Tibial artery (tissue), 4 donors: ENCODE data around the gene GPRC5D.

ENCODE experiments used
- DNase-seq, 2 donors: peaks; one replicate each; pipeline ENCODE4 v3.0.0-alpha.2; 2019
- H3K27ac ChIP-seq, 2 donors: fragments of 200-600 bp; sonication (generic) in 1 of 2; 1 replicate in 1 of 2; 2 replicates in 1 of 2; pipeline ENCODE4 v1.5.1; 2018 to 2019; ENCODE audit warnings: mild to moderate bottlenecking in 1 of 2
- H3K27me3 ChIP-seq, 2 donors: fragments of 200-600 bp; sonication (generic) in 1 of 2; one replicate each; pipeline versions ENCODE4 v1.5.1 to v1.6.0; 2016 to 2019
- H3K36me3 ChIP-seq, 3 donors: fragments of 200-600 bp; sonication (generic) in 2 of 3; one replicate each; pipeline ENCODE4 v1.5.1; 2016 to 2019; ENCODE audit warnings: mild to moderate bottlenecking in 2 of 3
- H3K4me1 ChIP-seq, 4 donors: fragments of 200-600 bp; sonication (generic) in 2 of 4; 1 replicate in 3 of 4; 2 replicates in 1 of 4; pipeline ENCODE4 v1.5.1; 2016 to 2019
- H3K4me3 ChIP-seq, 2 donors: fragments of 200-600 bp; sonication (generic) in 1 of 2; 1 replicate in 1 of 2; 2 replicates in 1 of 2; pipeline ENCODE4 v1.5.1; 2018 to 2019; ENCODE audit warnings: mild to moderate bottlenecking in 2 of 2
- H3K9me3 ChIP-seq, 3 donors: fragments of 200-600 bp; sonication (generic) in 1 of 3; one replicate each; pipeline ENCODE4 v1.5.1; 2016 to 2019
- intact Hi-C: fragments of 100-400 bp; cut with DNase I; formaldehyde crosslinking; loops from one replicate; pipeline ENCODE4 v1.15.0; 2023; ENCODE audit warnings: low total_unique reads
- TF ChIP-seq, protein P1 (sequence below), 2 experiments: fragments of 200-600 bp in 1 of 2; fragments of 450-650 bp in 1 of 2; IDR thresholded peaks; one replicate each; pipeline ENCODE4 v1.5.1; 2017 to 2019; ENCODE audit warnings: antibody characterized with exemption in 2 of 2, mild to moderate bottlenecking in 1 of 2, moderate library complexity in 1 of 2

GPRC5D gene

DNA sequence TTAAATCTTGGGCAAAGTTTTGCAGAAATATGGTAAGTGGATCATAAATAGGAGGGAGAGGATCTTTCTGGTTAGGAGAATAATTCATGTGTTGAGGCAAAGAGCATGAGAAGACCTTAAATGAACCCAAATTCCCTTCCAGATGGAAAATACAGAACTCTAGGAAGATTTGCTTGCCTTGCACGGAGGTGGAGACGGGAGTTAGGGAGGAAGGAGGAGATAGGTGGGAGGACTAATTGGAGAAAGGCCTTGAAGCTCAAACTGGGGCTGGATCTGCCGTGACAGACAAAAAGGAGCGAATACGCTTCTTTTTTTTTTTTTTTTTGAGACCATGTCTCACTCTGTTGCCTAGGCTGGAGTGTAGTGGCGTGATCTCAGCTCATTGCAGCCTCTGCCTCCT is 54.7 kb downstream of the GPRC5D start:
- peak overlapping the region; percentile 86 to 88 for H3K27ac ChIP-seq
- DNase-seq, result no peak
- H3K27me3 ChIP-seq, result no peaks in the 10 kb centered on the region
- H3K4me1 ChIP-seq, result peaks cover 0 to 80% (median 31%) of the 10 kb centered on the region in 4 donors
- no peaks in the 10 kb centered on the region for H3K36me3 ChIP-seq
- H3K9me3 ChIP-seq, result no peaks in the 10 kb centered on the region
- TF ChIP-seq, protein P1, sequence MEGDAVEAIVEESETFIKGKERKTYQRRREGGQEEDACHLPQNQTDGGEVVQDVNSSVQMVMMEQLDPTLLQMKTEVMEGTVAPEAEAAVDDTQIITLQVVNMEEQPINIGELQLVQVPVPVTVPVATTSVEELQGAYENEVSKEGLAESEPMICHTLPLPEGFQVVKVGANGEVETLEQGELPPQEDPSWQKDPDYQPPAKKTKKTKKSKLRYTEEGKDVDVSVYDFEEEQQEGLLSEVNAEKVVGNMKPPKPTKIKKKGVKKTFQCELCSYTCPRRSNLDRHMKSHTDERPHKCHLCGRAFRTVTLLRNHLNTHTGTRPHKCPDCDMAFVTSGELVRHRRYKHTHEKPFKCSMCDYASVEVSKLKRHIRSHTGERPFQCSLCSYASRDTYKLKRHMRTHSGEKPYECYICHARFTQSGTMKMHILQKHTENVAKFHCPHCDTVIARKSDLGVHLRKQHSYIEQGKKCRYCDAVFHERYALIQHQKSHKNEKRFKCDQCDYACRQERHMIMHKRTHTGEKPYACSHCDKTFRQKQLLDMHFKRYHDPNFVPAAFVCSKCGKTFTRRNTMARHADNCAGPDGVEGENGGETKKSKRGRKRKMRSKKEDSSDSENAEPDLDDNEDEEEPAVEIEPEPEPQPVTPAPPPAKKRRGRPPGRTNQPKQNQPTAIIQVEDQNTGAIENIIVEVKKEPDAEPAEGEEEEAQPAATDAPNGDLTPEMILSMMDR (IDR thresholded peaks at IDR 0.05), result no peak
- no peak overlapping the region for H3K4me3 ChIP-seq
- intact Hi-C loops, result loop anchor here (10.0 kb wide), 1 partner anchor 173 kb away; no protein-coding TSS in a partner anchor

DNA sequence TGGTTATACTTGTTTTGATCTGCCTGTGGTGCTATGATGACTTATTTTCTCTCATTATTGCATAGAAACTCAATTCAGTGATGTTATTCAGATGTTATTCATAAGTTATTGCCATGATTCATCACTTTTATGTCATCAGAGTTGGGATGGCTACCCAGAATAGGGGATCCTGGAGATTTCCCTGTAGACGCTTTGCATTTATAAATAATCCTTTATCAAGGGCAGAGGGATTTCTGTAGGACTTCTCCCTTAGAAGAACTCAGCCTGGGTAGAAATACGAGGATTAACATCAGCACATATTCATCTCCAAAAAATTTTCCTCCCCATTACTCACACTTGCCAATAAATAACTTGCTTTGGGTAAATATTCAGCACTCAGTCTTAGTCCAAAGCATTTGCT is 55.7 kb downstream of the GPRC5D start:
- Histone ChIP-seq H3K27me3 (no peaks in the 10 kb centered on the region), H3K9me3 (no peaks in the 10 kb centered on the region), H3K4me1 (peaks cover 0 to 75% (median 27%) of the 10 kb centered on the region in 4 donors), H3K36me3 (no peaks in the 10 kb centered on the region), H3K27ac (peak overlapping the region; percentile 62 to 86), H3K4me3 (no peak overlapping the region)
- intact Hi-C loops, result loop anchor here (10.0 kb wide), 1 partner anchor 171 kb away; no protein-coding TSS in a partner anchor
- TF ChIP-seq, protein P1 (IDR thresholded peaks at IDR 0.05), result no peak
- DNase-seq, result no peak

DNA sequence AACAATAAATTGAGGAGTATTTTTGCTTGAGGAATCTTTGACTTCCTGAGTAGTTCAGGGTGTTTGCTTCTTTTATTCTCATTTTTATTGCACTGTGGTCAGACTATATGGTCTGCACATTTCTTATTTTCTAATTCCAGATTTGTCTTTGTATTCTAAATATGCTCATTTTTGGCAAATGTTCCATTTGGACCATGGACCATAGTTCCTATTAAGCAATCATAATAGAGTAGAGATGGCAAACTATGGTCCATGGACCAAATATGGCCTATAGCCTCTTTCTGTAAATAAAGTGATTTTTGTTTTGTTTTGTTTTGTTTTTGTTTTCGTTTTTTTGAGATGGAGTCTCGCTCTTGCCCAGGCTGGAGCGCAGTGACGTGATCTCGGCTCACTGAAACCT is 58.5 kb downstream of the GPRC5D start:
- H3K9me3 ChIP-seq, result no peaks in the 10 kb centered on the region
- peaks cover 0 to 56% (median 14%) of the 10 kb centered on the region in 4 donors for H3K4me1 ChIP-seq
- no peaks in the 10 kb centered on the region for H3K36me3 ChIP-seq
- TF ChIP-seq, protein P1 (IDR thresholded peaks at IDR 0.05), result no peak
- intact Hi-C loops, result loop anchor here (5.0 to 10.0 kb wide), 2 partner anchors 106 to 169 kb away; partner anchors contain the start of gene APOLD1
- no peak for DNase-seq
- peak overlapping the region; percentile 94 to 96 for H3K27ac ChIP-seq
- no peaks in the 10 kb centered on the region for H3K27me3 ChIP-seq
- H3K4me3 ChIP-seq, result peak overlapping the region; percentile 56 to 67

DNA sequence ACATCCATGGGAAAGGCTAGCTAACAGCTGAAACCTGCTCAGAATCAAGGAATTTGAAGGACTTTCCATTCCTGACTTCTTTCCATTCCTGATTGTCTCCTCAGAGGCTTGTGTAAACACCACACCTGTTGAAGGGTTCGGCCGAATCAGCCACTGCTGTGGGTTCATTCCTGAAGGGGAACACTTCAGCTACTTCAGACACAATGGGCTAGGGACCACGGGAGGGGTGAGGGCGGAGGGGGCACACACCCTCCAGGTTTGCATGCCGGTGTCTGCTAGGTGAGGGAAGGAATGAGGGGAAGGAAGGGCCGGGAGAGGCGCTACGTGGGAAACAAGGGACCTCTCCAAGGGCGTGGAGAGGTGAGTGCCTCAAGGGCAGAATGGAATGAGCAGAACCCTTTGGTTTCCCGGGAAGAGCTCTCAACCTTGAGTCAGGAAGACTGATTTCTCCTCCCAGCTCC is 59.3 kb downstream of the GPRC5D start:
- peak in 1 of 2 donors; percentile 54 for DNase-seq
- H3K36me3 ChIP-seq, result no peaks in the 10 kb centered on the region
- H3K9me3 ChIP-seq, result no peaks in the 10 kb centered on the region
- H3K27ac ChIP-seq, result peak overlapping the region; percentile 94 to 96
- TF ChIP-seq, protein P1 (IDR thresholded peaks at IDR 0.05), result no peak
- intact Hi-C loops, result loop anchor here (5.0 to 10.0 kb wide), 2 partner anchors 105 to 168 kb away; partner anchors contain the start of gene APOLD1
- no peaks in the 10 kb centered on the region for H3K27me3 ChIP-seq
- peaks cover 0 to 51% (median 12%) of the 10 kb centered on the region in 4 donors for H3K4me1 ChIP-seq
- peak overlapping the region; percentile 56 to 67 for H3K4me3 ChIP-seq

DNA sequence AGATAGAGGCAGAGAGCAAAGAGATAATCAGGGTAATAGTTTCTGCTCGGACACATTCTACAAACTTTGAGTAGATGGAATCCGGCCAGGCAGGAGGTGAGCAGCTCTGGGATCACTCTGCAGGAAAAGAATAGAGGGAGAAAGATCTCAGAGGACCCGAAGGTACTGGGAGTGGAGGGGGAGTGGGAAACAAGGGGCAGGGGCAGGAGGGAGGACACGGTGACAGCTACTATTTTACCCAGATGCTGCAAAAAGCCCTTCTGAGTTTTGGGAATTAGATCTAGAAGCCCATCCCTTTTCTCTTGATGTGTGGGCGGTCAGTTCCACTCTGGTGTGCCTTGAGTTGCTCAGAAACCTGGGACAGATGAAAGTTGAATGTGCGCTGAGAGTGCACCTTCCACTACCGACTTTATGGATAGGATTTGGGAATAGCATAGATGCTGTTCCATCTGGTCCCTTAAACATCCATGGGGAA is 60.1 kb downstream of the GPRC5D start:
- Histone ChIP-seq H3K27ac (peak overlapping the region; percentile 94 to 96), H3K4me1 (peaks cover 0 to 43% (median 10%) of the 10 kb centered on the region in 4 donors), H3K9me3 (no peaks in the 10 kb centered on the region), H3K27me3 (no peaks in the 10 kb centered on the region), H3K4me3 (peak overlapping the region; percentile 56 to 67), H3K36me3 (no peaks in the 10 kb centered on the region)
- no peak for DNase-seq
- TF ChIP-seq, protein P1 (IDR thresholded peaks at IDR 0.05), result no peak
- intact Hi-C loops, result loop anchor here (5.0 to 10.0 kb wide), 2 partner anchors 105 to 167 kb away; partner anchors contain the start of gene APOLD1
